Osteocyte (in vitro differentiated cells): ENCODE results near the gene OR2T27. TPM values are rescaled to one million over a fixed set of nuclear protein-coding genes. Genes with fewer than 3 reads are reported as not detected.
"Not testable (repeated sequence)": the region's sequence is repeated elsewhere in the genome, so short reads cannot be mapped to it uniquely, and the experiment has no call there.

Experiments used
- DNase-seq: peaks from one replicate; pipeline ENCODE4 v3.0.0; 2021; ENCODE audit warnings: mixed read lengths; ENCODE audit not compliant: unreplicated experiment; ENCODE audit errors: extremely low spot score
- H3K27ac Mint-ChIP-seq: one replicate; pipeline ENCODE4 v1.8.0; 2021; ENCODE audit warnings: mild to moderate bottlenecking, mixed read lengths; ENCODE audit not compliant: unreplicated experiment
- H3K27me3 Mint-ChIP-seq: one replicate; pipeline ENCODE4 v1.8.0; 2021; ENCODE audit warnings: mixed read lengths; ENCODE audit not compliant: unreplicated experiment
- H3K36me3 Mint-ChIP-seq: one replicate; pipeline ENCODE4 v1.8.0; 2021; ENCODE audit warnings: mixed read lengths; ENCODE audit not compliant: unreplicated experiment
- H3K4me1 Mint-ChIP-seq: one replicate; pipeline ENCODE4 v1.8.0; 2021; ENCODE audit warnings: mixed read lengths; ENCODE audit not compliant: unreplicated experiment
- H3K4me3 Mint-ChIP-seq: one replicate; pipeline ENCODE4 v1.8.0; 2021; ENCODE audit warnings: mild to moderate bottlenecking, moderate library complexity, mixed read lengths; ENCODE audit not compliant: unreplicated experiment
- H3K9me3 Mint-ChIP-seq: one replicate; pipeline ENCODE4 v1.8.0; 2021; ENCODE audit warnings: mixed read lengths; ENCODE audit not compliant: unreplicated experiment
- total RNA-seq: library from RNA; stranded (reverse); gene quantifications from 2 replicates; pipeline ENCODE4 v1.2.1, GENCODE V29; 2021
- TF ChIP-seq, protein P1 (sequence below): fragments of 200-600 bp; sonication (generic); IDR thresholded peaks from 2 replicates; pipeline ENCODE4 v1.5.0; 2021; ENCODE audit warnings: antibody characterized with exemption, mild to moderate bottlenecking, moderate library complexity

The OR2T27 gene
- total RNA-seq, 1 donor from 2014 or later: not detected

DNA sequence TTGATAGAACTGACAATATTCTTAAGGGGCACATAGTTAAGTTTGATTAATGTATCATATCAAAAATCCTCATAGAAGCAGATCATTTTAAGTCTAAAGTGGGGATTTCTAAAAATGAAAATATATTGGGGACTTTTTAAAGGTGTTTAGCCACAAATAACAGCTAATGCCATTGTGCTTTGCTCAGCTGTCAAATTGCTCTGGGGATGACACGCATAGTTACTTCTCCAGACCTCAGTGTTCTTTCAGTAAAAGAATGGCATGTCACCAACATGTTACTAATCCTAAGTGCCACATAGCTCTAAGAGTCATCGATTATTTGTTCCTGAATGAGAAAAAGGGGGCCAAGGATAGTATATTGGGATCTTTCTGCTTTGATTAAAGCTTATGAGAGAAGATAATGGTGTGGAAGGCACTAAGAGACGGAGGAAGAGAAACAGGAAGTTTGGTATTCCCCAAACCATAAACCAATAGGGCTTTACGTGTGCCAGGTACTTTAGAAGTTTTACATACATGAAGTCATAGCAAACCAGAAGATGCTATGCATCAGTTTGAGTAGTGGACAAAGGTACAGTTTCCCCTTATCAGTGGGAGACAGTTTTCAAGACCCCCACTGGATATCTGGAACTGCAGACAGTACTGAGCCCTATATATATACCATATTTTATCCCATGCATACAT is 12.2 kb downstream of the OR2T27 start:
- not testable (repeated sequence) for H3K9me3 Mint-ChIP-seq, H3K27me3 Mint-ChIP-seq, H3K27ac Mint-ChIP-seq, H3K4me3 Mint-ChIP-seq, H3K36me3 Mint-ChIP-seq, H3K4me1 Mint-ChIP-seq, DNase-seq

GRCh38 chr1:248641583-248641982 is 13.7 kb downstream of the OR2T27 start:
- H3K4me3 Mint-ChIP-seq, H3K36me3 Mint-ChIP-seq, H3K9me3 Mint-ChIP-seq, DNase-seq, H3K27ac Mint-ChIP-seq, H3K4me1 Mint-ChIP-seq, H3K27me3 Mint-ChIP-seq: not testable (repeated sequence)

- not testable (repeated sequence) for H3K4me1 Mint-ChIP-seq, H3K4me3 Mint-ChIP-seq, DNase-seq, H3K27me3 Mint-ChIP-seq, H3K36me3 Mint-ChIP-seq, H3K27ac Mint-ChIP-seq, H3K9me3 Mint-ChIP-seq
Observed at GRCh38 chr1:248640906-248641305, 14.4 kb downstream of the OR2T27 start.

DNA sequence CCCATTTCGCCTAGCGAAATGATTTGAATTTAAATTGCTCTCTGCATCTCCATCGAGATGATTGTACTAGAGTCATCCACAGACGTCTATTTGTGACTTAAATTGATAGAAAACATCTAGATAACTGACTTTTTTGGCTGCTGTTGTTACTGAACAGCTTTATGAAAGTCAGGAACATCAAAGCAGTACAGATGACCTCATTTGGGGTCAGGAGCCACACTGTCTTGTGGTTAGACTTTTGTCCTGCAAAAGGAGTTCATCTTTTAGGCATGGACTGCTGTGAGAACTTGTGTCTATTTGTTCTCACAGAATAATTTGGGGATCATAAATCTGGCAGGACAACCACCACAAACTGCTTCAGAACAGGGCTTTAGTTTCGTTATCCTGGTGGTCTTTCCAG is 15.7 kb downstream of the OR2T27 start:
- not testable (repeated sequence) for DNase-seq, H3K4me1 Mint-ChIP-seq, H3K27me3 Mint-ChIP-seq, H3K9me3 Mint-ChIP-seq, H3K27ac Mint-ChIP-seq, H3K4me3 Mint-ChIP-seq, H3K36me3 Mint-ChIP-seq

DNA sequence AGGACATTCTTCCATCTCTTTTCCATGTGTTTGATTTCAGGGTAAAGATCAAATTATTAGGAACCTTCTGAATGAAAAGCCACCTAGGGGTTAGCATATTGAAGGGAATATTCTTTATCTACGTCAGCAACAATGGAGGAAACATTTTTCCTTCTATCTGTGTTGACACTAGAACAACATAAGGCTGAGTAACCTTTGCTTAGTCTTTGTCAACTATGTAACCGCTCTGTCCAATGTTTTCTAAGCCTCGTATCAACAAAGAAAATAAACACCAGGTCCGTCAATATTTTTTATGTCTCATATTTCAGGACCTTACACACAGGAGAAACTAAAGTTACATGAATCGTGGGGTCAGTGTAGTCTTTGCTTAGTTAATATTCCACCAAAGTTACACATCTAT is 18.7 kb downstream of the OR2T27 start:
- H3K27ac Mint-ChIP-seq, H3K27me3 Mint-ChIP-seq, H3K9me3 Mint-ChIP-seq, DNase-seq, H3K36me3 Mint-ChIP-seq, H3K4me1 Mint-ChIP-seq, H3K4me3 Mint-ChIP-seq: not testable (repeated sequence)

- H3K4me3 Mint-ChIP-seq, H3K36me3 Mint-ChIP-seq, H3K27ac Mint-ChIP-seq, H3K4me1 Mint-ChIP-seq, H3K27me3 Mint-ChIP-seq, H3K9me3 Mint-ChIP-seq, DNase-seq: not testable (repeated sequence)
Observed at GRCh38 chr1:248634991-248635390, 20.3 kb downstream of the OR2T27 start, which contains the start of gene OR2T11. Gene OR2T11 (minus strand): TSS chr1:248635091. CDS start chr1:248627128, 7,963 bp downstream.

DNA sequence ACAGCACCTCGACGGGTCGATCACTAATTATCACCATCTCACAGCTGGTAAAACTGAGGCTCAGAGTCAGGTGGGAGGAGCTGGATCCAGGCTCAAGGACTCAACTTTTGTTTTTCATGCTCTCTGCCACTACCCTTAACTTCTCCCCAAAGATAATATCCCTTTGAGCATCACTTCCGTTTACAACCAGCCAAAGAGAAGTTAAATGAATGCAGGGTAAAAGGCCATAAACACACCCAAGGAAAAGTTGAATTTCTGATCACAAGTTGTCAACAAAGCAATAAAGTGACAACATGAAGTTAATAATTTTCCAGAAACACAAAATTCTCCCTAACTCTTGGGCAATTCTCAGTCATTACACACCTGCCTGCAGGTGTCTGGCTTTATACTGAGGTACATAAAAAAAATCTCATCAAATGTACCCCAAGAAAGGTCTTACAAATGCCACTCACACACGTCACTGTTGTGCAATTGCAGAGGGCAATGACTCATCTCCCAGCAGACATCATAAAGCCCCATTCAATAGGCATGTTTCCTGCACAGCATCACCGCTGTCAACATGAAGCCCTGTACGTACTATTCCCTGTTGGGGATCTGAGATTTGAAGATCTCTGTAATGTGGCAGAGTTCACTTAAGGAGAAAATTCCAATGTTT is 23.8 kb downstream of the OR2T27 start:
- Mint-ChIP-seq H3K4me3 (no peak overlapping the region), H3K27ac (no peak overlapping the region), H3K27me3 (no peaks in the 10 kb centered on the region), H3K36me3 (no peaks in the 10 kb centered on the region), H3K9me3 (peaks cover 18% of the 10 kb centered on the region), H3K4me1 (no peaks in the 10 kb centered on the region)
- TF ChIP-seq, protein P1, sequence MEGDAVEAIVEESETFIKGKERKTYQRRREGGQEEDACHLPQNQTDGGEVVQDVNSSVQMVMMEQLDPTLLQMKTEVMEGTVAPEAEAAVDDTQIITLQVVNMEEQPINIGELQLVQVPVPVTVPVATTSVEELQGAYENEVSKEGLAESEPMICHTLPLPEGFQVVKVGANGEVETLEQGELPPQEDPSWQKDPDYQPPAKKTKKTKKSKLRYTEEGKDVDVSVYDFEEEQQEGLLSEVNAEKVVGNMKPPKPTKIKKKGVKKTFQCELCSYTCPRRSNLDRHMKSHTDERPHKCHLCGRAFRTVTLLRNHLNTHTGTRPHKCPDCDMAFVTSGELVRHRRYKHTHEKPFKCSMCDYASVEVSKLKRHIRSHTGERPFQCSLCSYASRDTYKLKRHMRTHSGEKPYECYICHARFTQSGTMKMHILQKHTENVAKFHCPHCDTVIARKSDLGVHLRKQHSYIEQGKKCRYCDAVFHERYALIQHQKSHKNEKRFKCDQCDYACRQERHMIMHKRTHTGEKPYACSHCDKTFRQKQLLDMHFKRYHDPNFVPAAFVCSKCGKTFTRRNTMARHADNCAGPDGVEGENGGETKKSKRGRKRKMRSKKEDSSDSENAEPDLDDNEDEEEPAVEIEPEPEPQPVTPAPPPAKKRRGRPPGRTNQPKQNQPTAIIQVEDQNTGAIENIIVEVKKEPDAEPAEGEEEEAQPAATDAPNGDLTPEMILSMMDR: no peak
- DNase-seq: no peak

DNA sequence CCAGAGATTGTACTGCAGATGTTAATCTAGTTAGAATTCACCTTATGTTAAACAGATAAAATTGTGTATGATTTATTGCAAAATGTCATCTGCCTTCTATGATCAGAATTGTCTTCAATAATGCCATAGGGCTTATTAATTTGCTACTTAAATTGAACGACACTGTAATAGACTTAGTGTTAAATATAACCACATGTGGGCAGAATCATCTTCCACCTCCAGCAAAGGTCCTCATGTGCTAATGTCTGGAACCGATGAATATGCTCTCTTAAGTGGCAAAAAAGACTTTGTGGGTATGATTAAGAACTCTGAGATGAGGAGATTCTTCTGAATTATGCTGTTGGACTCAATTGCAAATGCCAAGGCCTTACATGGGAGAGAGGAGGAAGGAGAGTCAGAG is 24.8 kb downstream of the OR2T27 start:
- no peak for DNase-seq
- Mint-ChIP-seq H3K27ac (no peak overlapping the region), H3K27me3 (no peaks in the 10 kb centered on the region), H3K9me3 (peaks cover 18% of the 10 kb centered on the region), H3K36me3 (no peaks in the 10 kb centered on the region), H3K4me3 (no peak overlapping the region), H3K4me1 (no peaks in the 10 kb centered on the region)
- TF ChIP-seq, protein P1: no peak
